CD4-positive, alpha-beta T cell treated with Interferon gamma for 1 hour (primary cell): Measurements from ENCODE around the gene C15orf61.
A peak's percentile ranks its signal among the peaks of the same experiment; 100 is the strongest.

Source experiments
- DNase-seq: peaks from one replicate; pipeline ENCODE4 v3.0.0-alpha.2; 2020

C15orf61 gene

GRCh38 chr15:67515090-67515489 is 5.8 kb upstream of the C15orf61 start:
- DNase-seq, result no peak

- no peak for DNase-seq
Observed at GRCh38 chr15:67515557-67515956, 5.4 kb upstream of the C15orf61 start.

- DNase-seq, result no peak
Observed at GRCh38 chr15:67520321-67521028, 456 bp upstream of the C15orf61 start.

- DNase-seq, result no peak
Observed at GRCh38 chr15:67521783-67522568, 1.0 kb downstream of the C15orf61 start.

- DNase-seq, result no peak
Observed at GRCh38 chr15:67523330-67523729, 2.4 kb downstream of the C15orf61 start.

- no peak for DNase-seq
Observed at GRCh38 chr15:67524235-67524634, 3.3 kb downstream of the C15orf61 start.

- no peak for DNase-seq
Observed at GRCh38 chr15:67528513-67528912, 7.6 kb downstream of the C15orf61 start.

GRCh38 chr15:67531379-67531914 is 10.5 kb downstream of the C15orf61 start:
- DNase-seq, result no peak

- DNase-seq, result no peak
Observed at GRCh38 chr15:67533873-67534272, 12.9 kb downstream of the C15orf61 start.

GRCh38 chr15:67534360-67534759 is 13.4 kb downstream of the C15orf61 start:
- no peak for DNase-seq

- DNase-seq, result no peak
Observed at GRCh38 chr15:67537771-67538170, 16.8 kb downstream of the C15orf61 start.

- DNase-seq, result peak; percentile 75
Observed at GRCh38 chr15:67542420-67543347, 21.8 kb downstream of the C15orf61 start, which contains the start of gene MAP2K5. MAP2K5 (plus strand) TSS chr15:67542703; CDS start chr15:67543336, 633 bp downstream.

- DNase-seq, result no peak
Observed at GRCh38 chr15:67543348-67543718, 22.4 kb downstream of the C15orf61 start.

- DNase-seq, result no peak
Observed at GRCh38 chr15:67544475-67544874, 23.5 kb downstream of the C15orf61 start.

- DNase-seq, result no peak
Observed at GRCh38 chr15:67545864-67546263, 24.9 kb downstream of the C15orf61 start.

- DNase-seq, result no peak
Observed at GRCh38 chr15:67547064-67547463, 26.1 kb downstream of the C15orf61 start.

- DNase-seq, result no peak
Observed at GRCh38 chr15:67547836-67548235, 26.9 kb downstream of the C15orf61 start.

GRCh38 chr15:67548236-67548852 is 27.4 kb downstream of the C15orf61 start:
- no peak for DNase-seq

- DNase-seq, result no peak
Observed at GRCh38 chr15:67548862-67549651, 28.1 kb downstream of the C15orf61 start.

- DNase-seq, result no peak
Observed at GRCh38 chr15:67549736-67550135, 28.8 kb downstream of the C15orf61 start.

- no peak for DNase-seq
Observed at GRCh38 chr15:67550522-67550921, 29.6 kb downstream of the C15orf61 start.
